ENCODE results near the gene ETV3.

ETV3 gene

GRCh38 chr1:157137408-157138219 is 581 bp downstream of the ETV3 start:
- no peak for DNase-seq

- no peak for DNase-seq
Measured at GRCh38 chr1:157137046-157137407, 1.2 kb downstream of the ETV3 start.

GRCh38 chr1:157136133-157136532 is 2.1 kb downstream of the ETV3 start:
- no peak for DNase-seq

- no peak for DNase-seq
Measured at GRCh38 chr1:157135646-157136045, 2.5 kb downstream of the ETV3 start.

GRCh38 chr1:157135070-157135469 is 3.1 kb downstream of the ETV3 start:
- DNase-seq, result no peak

- no peak for DNase-seq
Measured at GRCh38 chr1:157134442-157134841, 3.8 kb downstream of the ETV3 start.

GRCh38 chr1:157133426-157133825 is 4.8 kb downstream of the ETV3 start:
- no peak for DNase-seq

- DNase-seq, result no peak
Measured at GRCh38 chr1:157132616-157133167, 5.5 kb downstream of the ETV3 start.

GRCh38 chr1:157132111-157132510 is 6.1 kb downstream of the ETV3 start:
- DNase-seq, result no peak

- no peak for DNase-seq
Measured at GRCh38 chr1:157131281-157131680, 6.9 kb downstream of the ETV3 start.

- no peak for DNase-seq
Measured at GRCh38 chr1:157124855-157125254, 13.3 kb downstream of the ETV3 start.

GRCh38 chr1:157119448-157119847 is 18.7 kb downstream of the ETV3 start:
- no peak for DNase-seq

- no peak for DNase-seq
Measured at GRCh38 chr1:157119008-157119407, 19.2 kb downstream of the ETV3 start.

- DNase-seq, result no peak
Measured at GRCh38 chr1:157117527-157118057, 20.6 kb downstream of the ETV3 start.

- DNase-seq, result no peak
Measured at GRCh38 chr1:157116737-157117103, 21.5 kb downstream of the ETV3 start.

- no peak for DNase-seq
Measured at GRCh38 chr1:157115851-157116736, 22.1 kb downstream of the ETV3 start.

GRCh38 chr1:157115429-157115838 is 22.8 kb downstream of the ETV3 start:
- no peak for DNase-seq

- no peak for DNase-seq
Measured at GRCh38 chr1:157114183-157115121, 23.7 kb downstream of the ETV3 start.

GRCh38 chr1:157113631-157114030 is 24.6 kb downstream of the ETV3 start:
- no peak for DNase-seq

GRCh38 chr1:157113106-157113505 is 25.1 kb downstream of the ETV3 start:
- DNase-seq, result no peak

GRCh38 chr1:157112186-157112867 is 25.9 kb downstream of the ETV3 start:
- no peak for DNase-seq
